Trophoblast cell (in vitro differentiated cells and primary cell): ENCODE data around the gene ABCB4.

ENCODE experiments used
- DNase-seq, 2 donors: peaks; one replicate each; pipeline ENCODE4 v3.0.0-alpha.2; 2016
- H2AFZ ChIP-seq: 2 replicates; pipeline ENCODE4 v1.6.1; 2013; ENCODE audit warnings: low read length, moderate library complexity, mild to moderate bottlenecking; ENCODE audit not compliant: insufficient read depth, poor library complexity
- H2AK5ac ChIP-seq: 2 replicates; pipeline ENCODE4 v1.6.1; 2013; ENCODE audit warnings: mild to moderate bottlenecking, low read length
- H2BK120ac ChIP-seq: 2 replicates; pipeline ENCODE4 v1.6.1; 2013; ENCODE audit warnings: low read length, mild to moderate bottlenecking, moderate library complexity; ENCODE audit not compliant: insufficient read depth, poor library complexity
- H2BK12ac ChIP-seq: 2 replicates; pipeline ENCODE4 v1.6.1; 2013; ENCODE audit warnings: mild to moderate bottlenecking, low read length, moderate library complexity
- H2BK5ac ChIP-seq: 2 replicates; pipeline ENCODE4 v1.6.1; 2013; ENCODE audit warnings: low read length, low read depth, moderate library complexity, mild to moderate bottlenecking; ENCODE audit not compliant: poor library complexity
- H3K14ac ChIP-seq: 2 replicates; pipeline ENCODE4 v1.6.1; 2013; ENCODE audit warnings: mild to moderate bottlenecking, low read length
- H3K18ac ChIP-seq: 2 replicates; pipeline ENCODE4 v1.6.1; 2013; ENCODE audit warnings: mild to moderate bottlenecking, low read length
- H3K23ac ChIP-seq: 2 replicates; pipeline ENCODE4 v1.6.1; 2013; ENCODE audit warnings: low read length
- H3K27ac ChIP-seq: 2 replicates; pipeline ENCODE4 v1.5.1; 2013; ENCODE audit warnings: low read depth, mild to moderate bottlenecking, inconsistent platforms, low read length, moderate library complexity
- H3K27me3 ChIP-seq: 2 replicates; pipeline ENCODE4 v1.6.1; 2013; ENCODE audit warnings: inconsistent platforms, mild to moderate bottlenecking, low read length, moderate library complexity; ENCODE audit not compliant: insufficient read depth
- H3K36me3 ChIP-seq, 2 experiments: 1 replicate in 1 of 2; 2 replicates in 1 of 2; pipeline ENCODE4 v1.6.1; 2013; ENCODE audit warnings: low read length in 2 of 2, mild to moderate bottlenecking in 2 of 2, moderate library complexity in 1 of 2; ENCODE audit not compliant: insufficient read depth in 2 of 2, control insufficient read depth in 1 of 2
- H3K4ac ChIP-seq: 2 replicates; pipeline ENCODE4 v1.6.1; 2013; ENCODE audit warnings: low read depth, mild to moderate bottlenecking, low read length, moderate library complexity
- H3K4me1 ChIP-seq, 2 experiments: 1 replicate in 1 of 2; 2 replicates in 1 of 2; pipeline ENCODE4 v1.6.1; 2013; ENCODE audit warnings: low read length in 2 of 2, mild to moderate bottlenecking in 2 of 2, moderate library complexity in 1 of 2; ENCODE audit not compliant: insufficient read depth in 2 of 2, control insufficient read depth in 1 of 2
- H3K4me2 ChIP-seq: 2 replicates; pipeline ENCODE4 v1.6.1; 2013; ENCODE audit warnings: inconsistent platforms, mild to moderate bottlenecking, low read length, moderate library complexity
- H3K4me3 ChIP-seq: 2 replicates; pipeline ENCODE4 v1.5.1; 2013; ENCODE audit warnings: mild to moderate bottlenecking, low read depth, low read length, inconsistent platforms
- H3K79me1 ChIP-seq: one replicate; pipeline ENCODE4 v1.6.1; 2013; ENCODE audit warnings: low read length
- H3K79me2 ChIP-seq: 2 replicates; pipeline ENCODE4 v1.6.1; 2013; ENCODE audit warnings: low read length, mild to moderate bottlenecking; ENCODE audit not compliant: control insufficient read depth, insufficient read depth, poor library complexity
- H3K9ac ChIP-seq: 2 replicates; pipeline ENCODE4 v1.6.1; 2013; ENCODE audit warnings: mild to moderate bottlenecking, low read length
- H3K9me3 ChIP-seq: 2 replicates; pipeline ENCODE4 v1.6.1; 2013; ENCODE audit warnings: low read depth, mild to moderate bottlenecking, control low read depth, inconsistent platforms, low read length; ENCODE audit not compliant: insufficient read depth
- H4K12ac ChIP-seq: 2 replicates; pipeline ENCODE4 v1.6.1; 2013; ENCODE audit warnings: low read depth, mild to moderate bottlenecking, low read length, moderate library complexity
- H4K8ac ChIP-seq: 2 replicates; pipeline ENCODE4 v1.6.1; 2013; ENCODE audit warnings: low read depth, mild to moderate bottlenecking, low read length, moderate library complexity
- H4K91ac ChIP-seq: one replicate; pipeline ENCODE4 v1.6.1; 2013; ENCODE audit warnings: low read depth, mild to moderate bottlenecking, low read length, moderate library complexity
- WGBS: extraction: QIAGEN DNeasy Blood & Tissue Kit; methylation state at CpG from one replicate; pipeline ENCODE4 v1.1.7; 2013; ENCODE audit warnings: missing lambda C conversion rate; ENCODE audit not compliant: insufficient read length, insufficient coverage; ENCODE audit errors: extremely low coverage; 5-methylcytosine and 5-hydroxymethylcytosine counted together

ABCB4 gene

GRCh38 chr7:87354749-87355148 is 120.7 kb downstream of the ABCB4 start:
- Histone ChIP-seq H3K4ac (no peak overlapping the region), H3K23ac (no peak overlapping the region), H3K9me3 (peaks cover 5% of the 10 kb centered on the region), H2BK5ac (no peak overlapping the region), H3K27me3 (no peaks in the 10 kb centered on the region), H3K9ac (no peak overlapping the region), H3K14ac (no peak overlapping the region), H2AK5ac (no peak overlapping the region), H3K4me3 (no peak overlapping the region), H4K12ac (no peak overlapping the region), H3K4me2 (no peak overlapping the region), H4K8ac (no peak overlapping the region), H2AFZ (no peak overlapping the region), H3K79me1 (no peaks in the 10 kb centered on the region), H2BK120ac (no peak overlapping the region), H3K27ac (no peak overlapping the region), H3K36me3 (peaks cover 10 to 16% of the 10 kb centered on the region in 2 experiments), H2BK12ac (no peak overlapping the region), H4K91ac (no peak overlapping the region), H3K18ac (no peak overlapping the region), H3K4me1 (no peaks in the 10 kb centered on the region), H3K79me2 (no peaks in the 10 kb centered on the region)
- DNase-seq = no peak
- WGBS = no CpG with 5 or more reads among the region's 3 CpGs
